HG02759 (cell line): ENCODE results near the gene CMIP.
"Not testable (repeated sequence)": the region's sequence is repeated elsewhere in the genome, so short reads cannot be mapped to it uniquely, and the experiment has no call there.

Source experiments
- ATAC-seq: cut with Tn5 transposase; IDR thresholded peaks from one replicate; pipeline ENCODE4 v1.9.1; 2021; ENCODE audit warnings: mild to moderate bottlenecking, moderate library complexity; ENCODE audit not compliant: unreplicated experiment

CMIP gene

DNA sequence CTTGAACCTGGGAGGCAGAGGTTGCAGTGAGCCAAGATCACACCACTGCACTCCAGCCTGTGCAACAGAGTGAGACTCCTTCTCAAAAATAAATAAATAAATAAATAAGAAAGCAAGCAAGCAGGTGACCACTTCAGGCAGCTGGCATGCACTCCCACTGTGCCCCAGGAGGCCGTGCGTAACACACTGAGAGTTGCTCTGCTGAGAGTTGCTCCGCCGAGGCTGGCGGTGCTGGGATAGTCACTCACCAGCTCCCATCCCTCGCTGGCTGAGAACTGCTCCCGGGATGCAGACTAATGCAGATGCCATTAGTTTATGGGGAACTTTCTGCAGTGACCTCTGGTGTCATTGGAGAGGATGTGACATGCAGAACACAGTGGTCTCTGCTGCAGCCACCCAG is 228.8 kb downstream of the CMIP start:
- no peak for ATAC-seq

DNA sequence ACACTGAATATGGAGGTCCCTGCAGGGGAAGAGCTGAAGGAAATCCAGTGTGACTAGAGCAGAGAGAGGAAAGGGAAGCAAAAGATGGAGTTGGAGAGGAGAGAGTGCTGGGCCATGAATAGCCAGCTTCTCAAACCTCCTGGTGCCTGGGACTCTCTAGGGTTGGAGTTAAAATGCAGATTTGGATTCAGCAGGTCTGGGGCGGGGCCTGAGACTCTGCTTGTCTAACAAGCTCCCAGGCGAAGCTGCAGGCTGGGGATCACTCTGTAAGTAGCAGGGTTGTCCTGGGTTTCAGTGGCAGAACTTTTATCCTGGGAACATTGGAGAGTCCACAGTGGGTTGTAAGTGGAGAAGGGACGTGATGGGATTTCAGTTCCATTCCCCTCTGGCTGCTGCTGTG is 231.1 kb downstream of the CMIP start:
- no peak for ATAC-seq

DNA sequence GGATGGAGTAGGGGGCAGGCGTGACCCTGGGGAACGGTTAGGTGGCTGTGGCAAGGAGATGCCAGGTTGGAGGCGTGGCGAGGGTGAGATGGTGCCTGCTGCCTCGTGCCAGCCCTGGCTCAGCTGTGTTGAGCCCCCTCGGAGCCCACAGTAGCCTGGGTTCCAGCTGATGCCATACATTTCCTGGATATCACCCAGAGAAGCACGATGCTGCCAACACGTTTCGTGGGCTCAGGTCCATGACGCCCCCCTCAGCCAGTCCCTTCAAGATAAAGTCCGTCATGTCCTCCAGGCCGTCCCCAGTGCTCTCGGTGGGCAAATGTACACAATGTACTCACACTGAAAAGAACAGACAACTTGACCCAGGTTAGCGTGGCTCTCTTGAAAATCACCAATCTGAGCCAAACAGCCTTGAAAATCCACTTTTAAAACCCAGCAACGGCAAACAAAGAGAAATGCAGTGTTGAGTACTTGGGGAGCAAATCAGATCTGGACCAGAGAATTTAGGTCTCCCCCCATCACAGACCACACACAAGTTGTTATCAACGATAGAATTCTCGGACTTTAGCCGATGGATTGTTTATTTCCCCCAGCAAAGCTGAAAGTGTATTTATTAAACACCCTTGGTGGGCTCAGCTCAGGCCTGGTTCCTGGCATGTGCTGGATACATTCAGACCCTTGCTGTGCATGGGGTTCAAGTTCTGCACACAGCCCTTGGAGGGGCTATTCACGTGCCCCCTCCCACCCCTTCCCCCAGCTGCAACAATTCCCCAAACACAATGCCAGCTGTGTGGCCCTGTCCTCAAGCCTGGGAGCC is 231.7 kb downstream of the CMIP start:
- ATAC-seq: no peak

DNA sequence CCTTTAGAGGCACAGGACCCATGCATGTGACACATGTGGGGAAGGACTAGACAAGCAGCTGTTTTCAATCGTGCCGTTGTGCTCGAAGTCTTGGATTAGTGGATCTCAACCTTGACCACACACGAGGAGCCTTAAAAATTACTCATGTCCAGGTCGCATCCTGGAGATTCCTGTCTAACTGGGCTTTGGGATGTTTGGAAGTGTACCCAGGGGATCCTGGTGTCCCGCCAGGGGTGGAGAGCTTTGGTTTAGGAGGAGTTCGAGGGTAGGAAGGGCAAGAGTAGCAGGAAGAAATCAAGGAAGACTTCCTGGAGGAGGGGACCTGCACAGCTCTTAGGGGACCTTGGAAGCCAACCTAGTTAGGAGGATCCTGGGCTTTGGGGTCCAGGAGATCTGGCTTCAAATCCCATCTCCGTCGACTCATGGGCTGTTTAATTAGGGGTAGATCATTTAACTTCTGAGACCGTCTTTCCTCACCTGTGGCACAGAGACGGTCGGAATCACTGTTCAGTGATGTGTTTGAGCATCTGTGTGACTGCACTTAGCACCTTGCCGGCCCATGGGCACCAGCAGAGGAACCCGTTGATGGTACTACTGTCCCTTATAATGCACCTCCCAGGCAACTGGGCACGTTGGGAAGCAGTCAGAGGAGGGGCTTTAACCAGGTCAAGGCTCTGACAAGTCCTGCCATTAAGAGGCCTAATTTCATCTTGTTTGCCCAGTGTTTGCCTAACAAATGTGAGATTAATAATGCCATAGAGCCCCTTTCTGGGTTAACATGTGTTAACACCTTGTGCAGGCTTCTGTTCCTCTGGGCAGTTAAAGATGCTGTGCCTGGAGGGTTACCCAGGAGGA is 232.5 kb downstream of the CMIP start:
- ATAC-seq: no peak

DNA sequence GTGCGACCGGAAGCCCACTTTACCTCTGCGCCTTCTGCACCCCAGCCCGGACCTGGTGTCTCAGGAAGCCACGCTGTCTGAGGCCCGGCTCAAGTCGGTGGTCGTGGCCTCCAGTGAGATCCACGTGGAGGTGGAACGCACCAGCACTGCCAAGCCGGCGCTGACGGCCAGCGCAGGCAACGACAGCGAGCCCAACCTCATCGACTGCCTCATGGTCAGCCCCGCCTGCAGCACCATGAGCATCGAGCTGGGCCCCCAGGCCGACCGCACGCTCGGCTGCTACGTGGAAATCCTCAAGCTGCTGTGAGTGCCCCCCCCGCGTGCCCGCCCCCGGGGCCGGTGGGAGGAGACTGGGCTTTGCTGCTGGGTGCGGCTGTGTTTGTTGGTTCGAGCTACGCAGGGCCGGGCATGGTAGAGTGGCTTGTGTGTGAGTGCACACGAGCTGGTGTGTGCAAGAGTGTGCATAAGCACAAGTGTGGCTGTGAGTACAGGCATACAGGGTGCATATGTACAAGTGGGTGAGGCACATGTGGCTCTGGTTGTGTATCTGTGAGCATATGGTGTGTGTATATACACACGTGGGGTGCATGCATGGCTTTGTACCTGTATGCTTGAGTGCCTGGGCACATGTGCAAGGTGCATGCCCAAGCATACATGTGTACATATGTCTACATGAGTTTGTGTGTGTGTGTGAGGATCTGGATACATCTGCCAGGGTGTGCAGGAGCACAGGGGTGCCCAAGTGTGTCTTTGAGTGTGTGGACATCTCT is 233.9 kb downstream of the CMIP start:
- no peak for ATAC-seq

DNA sequence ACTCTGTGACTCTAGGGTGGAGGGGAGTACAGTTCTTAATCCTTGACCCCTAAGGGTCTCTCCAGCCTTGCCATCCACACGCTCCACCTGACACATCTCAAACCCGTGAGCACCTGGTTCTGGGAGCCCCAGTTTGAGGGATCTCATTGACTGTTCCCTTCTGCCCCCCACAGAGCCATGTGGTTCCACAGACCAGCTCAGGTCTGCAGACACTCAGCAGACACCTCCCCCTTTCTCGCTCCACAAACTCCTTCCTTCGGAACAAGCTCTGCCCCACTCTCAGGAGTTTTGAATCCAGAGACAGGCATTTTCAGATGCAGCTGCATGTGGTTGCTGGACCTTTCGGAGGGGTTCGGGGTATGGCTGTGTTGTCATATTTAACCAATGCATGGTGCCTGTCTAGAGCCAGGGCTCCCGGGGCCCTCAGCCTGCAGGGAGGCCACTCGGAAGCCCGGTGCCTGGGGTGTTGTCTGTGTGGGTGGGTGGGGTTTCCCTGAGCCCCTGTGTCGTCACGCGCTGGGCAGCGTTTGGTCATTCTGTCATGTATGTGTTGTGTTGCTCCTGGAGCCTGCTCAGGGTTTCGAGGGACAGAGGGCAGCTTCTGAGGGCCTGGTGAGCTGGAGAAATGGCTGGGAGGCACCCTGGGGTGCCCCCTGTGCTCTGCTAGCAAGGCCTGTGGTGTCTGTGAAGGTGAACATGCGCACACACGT is 235.3 kb downstream of the CMIP start:
- no peak for ATAC-seq

DNA sequence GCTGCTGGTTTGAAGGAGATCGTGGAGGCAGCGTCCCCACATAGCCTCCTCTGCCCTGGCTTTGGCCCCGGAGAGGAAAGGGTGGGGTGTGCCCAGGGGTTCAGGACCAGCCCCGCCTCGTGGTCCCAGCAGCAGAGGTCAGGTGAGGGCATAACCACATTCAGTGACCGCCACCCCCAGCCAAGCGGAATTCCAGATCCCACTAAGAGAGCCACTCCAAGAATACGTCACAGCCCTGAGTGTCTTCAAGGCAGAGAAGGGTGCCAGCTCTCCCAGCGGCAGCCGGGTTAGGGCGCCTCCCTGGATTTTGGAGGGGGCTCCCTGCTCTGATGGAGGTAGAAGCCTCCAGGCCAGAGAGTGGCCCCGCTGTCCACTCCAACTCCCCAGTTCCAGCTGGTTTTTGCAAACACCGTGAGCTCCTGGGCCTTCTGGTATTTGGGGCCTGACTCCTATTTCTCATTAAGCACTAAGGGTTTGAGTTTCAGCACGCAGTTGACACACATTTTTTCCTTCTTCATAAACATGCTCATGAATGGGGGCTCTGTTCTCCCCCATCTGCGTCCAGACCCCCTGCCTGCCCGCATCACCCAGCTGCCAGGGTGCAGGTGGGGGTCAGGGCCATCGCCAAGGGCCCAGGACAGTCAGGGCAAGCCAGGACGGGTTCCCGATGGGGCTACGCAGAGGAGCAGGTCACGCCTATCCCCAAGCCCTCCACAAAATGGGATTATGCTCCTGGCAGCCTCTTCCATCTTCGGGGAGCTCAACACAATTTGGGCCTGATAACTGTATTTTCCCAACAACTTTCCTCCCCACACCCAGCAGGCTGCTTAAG is 236.1 kb downstream of the CMIP start:
- no peak for ATAC-seq

DNA sequence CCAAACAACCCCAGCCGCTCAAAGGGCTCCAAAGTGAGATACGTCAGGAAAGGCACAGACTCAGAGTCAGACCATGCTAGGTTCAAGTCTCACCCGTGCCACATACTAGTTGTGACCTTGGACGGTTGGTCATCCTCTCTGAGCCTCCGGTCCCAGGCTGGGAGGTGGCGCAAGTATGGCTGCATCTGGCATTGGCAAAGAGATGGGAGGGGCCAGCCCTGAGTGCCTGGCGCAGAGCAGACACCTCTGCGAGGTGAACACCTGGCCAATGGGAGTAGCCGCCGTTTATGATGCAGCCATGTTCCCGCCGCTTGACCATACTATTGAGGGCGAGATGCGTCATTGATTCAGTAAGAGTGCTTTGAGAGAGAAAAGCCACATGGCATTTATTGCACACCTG is 236.7 kb downstream of the CMIP start:
- no peak for ATAC-seq

DNA sequence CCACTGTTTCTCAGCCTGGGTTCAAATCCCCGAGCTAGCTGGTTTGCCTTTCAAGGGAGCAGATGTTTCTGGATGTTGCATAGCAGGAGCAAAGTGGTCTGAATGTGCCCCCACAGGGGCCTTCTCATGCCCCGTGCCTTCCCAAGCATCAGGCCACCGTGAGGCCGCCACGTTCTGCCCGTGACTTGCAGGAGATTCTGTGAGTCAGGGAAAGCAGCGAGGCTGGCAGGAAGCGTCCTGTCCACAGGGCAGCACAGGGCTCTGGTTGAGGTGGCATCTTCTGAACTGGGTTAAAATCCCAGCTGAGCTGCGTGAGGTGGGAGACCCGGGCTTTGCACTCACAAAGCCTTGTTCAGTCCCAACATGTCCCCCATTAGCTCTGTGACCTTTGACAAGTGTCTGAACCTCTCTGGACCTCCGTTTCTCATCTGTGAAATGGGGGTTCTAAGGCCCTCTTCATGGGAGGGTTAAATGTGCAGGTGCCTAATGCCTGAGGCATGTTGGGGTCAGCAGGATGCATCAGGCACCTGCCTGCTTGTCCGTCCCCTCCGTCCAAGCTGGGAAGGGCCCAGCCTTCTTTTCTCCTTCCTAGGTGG is 239.7 kb downstream of the CMIP start:
- no peak for ATAC-seq

DNA sequence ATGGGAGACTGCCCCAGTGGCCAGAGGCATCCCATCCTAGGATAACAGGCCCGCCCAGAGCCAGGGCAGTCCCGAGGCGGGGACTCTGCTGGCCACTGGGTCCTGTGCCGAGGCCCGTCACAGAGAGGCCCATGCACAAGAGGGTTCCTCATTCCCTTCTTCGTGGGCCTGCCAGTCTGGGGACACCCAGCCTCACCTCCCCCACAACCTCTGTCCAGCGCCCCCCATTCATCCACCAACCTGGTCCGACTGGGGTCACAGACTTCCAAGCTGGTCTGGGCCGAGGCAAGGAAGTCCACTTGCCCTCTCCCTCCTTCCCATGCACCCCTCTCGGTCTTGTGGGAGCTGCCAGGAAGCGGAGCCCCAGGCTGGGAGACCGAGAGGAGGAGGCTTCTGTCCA is 240.3 kb downstream of the CMIP start:
- ATAC-seq: no peak

DNA sequence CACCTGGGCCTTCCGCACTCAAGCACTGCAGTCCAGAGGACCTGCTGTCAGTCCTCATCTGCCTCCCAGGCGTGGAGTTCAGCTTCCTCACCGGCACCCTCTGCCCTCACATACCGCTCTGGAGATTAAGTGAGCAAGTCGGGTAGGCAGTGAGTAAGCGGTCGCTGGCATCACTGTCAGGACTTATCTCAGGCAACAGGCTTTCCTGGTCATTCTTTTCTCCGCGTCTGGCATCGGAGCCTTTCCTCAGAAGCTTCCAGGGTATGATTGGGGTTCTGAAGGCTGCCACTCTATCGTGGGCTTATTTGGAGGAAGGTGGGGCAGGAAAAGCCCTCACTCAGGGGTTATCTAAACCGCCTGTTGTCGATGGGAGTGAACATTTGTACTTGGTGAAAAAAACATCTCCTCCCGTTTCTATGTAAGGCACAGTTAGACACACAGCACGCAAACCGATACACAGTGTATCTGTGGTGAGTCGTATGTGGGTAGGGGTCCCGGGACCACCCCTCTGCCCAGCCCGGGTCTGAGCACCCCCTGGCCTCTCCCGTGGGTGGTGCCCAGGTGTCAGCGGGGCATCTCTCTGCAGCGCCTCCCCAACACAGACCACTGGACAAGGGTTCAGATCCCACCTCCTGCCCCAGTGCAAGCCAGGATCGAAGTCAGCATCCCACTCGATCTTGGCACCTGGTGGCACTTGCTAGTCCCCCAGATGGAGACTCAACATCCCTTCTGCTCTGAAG is 242.0 kb downstream of the CMIP start:
- ATAC-seq: no peak

DNA sequence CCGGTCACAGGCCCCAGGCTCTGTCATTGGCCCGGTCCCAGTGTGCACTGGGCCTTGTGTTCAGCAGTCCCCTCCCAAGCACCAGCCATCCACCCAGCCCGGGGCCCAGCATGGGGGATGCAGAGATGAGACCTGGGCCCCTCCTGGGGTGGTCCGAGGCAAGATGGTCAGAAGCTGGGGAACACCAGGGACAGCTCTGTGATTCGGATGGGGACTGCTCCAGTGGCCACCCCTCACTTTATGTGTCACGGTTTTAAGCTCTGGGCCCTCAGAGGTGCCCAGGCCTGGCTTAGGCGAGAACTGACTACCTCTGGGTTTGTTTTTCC is 242.5 kb downstream of the CMIP start:
- ATAC-seq: no peak

DNA sequence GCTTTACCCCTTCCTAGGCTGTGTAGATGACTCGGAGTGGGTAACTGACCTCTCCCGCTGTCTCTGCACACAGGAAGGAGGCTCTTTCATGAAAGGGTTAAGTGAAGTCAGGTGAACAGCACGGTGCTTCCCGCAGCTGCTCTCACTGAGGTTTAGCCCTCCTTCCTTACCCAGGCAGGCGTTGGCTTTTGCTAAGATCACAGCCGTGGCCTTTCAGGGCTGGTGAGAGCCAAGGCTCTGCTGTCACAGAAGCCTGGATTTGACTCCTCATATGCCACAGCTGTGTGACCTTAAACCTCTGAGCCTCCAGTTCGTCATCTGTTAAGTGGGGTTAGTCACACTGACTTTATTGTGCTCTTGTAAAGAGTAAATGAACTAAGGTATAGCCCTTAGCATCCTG is 243.6 kb downstream of the CMIP start:
- no peak for ATAC-seq

DNA sequence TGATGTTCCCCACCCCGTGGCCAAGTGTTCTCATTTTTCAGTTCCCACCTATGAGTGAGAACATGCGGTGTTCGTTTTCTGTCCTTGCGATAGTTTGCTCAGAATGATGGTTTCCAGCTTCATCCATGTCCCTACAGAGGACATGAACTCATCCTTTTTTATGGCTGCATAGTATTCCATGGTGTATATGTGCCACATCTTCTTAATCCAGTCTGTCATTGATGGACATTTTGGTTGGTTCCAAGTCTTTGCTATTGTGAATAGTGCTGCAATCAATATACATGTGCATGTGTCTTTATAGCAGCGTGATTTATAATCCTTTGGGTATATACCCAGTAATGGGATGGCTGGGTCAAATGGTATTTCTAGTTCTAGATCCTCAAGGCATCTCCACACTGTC is 244.2 kb downstream of the CMIP start:
- ATAC-seq: not testable (repeated sequence)

DNA sequence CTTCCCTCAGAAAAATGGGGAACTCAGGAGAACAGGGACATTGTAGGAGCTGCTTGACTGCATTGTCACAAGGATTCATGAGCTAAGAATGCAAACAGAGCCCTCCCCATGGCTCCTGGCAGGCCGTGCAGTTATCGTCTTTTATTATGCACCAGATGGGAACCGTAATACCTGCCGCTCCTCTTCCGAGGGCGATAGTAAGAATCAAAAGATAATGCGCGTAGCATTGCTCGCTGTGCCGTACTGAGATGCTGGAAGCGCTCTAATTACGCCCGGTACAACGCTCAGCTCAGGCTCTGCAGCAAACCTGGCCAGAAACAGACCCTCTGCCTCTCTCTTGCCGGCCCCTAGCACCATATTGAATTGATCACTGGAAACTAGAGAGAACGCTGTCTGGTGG is 247.4 kb downstream of the CMIP start:
- no peak for ATAC-seq

DNA sequence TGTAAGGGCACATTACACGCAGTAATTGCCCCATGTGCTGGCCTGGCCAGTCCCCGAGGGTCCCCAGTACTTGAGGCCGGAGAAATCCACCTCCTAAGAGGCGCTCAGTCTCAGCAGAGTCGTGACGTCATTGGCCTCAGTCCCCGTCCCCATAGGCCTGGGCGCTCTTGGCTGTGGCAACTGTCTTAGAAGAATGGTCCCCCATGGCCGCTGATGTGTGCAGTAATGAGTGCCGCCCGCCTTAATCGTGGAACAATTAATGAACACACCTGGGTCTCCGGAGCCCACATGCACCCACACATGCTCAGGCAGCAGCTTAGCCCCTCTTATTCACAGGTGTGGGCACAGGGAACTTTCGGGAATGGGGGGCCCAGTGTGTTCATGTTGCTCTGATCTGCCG is 248.0 kb downstream of the CMIP start:
- no peak for ATAC-seq

DNA sequence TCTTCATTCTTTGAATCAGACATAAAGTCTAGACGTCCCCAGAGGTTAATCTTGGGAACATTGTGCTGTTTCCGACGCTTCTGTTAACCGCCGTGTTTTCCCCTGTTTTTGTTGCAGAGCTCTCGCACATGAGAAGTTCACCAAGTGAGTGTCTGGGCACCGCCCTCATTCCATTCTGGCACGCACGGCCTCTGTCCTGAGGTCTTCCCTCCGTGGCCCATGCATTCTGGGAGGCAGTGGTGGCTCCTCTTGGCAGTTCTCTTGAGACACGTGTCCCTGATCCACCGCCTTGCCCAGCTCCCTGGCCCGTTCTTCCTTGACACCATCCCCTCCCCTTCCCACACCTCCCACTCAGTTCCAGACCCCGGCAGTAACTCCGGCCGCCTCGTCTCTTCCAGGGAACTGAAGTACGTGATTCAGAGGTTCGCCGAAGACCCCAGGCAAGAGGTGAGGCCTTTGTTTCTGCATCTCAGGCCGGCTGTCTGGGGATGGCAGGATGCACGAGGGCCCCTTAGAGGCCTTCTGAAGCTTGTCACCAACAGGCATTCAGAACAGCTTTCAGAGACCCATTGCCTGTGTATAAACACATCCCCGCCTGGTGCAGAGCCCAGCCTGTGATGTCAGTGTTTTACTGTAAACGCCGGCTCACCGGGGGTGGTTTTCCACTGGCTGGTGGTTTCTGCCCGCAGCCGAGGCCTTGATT is 248.6 kb downstream of the CMIP start:
- ATAC-seq: no peak

DNA sequence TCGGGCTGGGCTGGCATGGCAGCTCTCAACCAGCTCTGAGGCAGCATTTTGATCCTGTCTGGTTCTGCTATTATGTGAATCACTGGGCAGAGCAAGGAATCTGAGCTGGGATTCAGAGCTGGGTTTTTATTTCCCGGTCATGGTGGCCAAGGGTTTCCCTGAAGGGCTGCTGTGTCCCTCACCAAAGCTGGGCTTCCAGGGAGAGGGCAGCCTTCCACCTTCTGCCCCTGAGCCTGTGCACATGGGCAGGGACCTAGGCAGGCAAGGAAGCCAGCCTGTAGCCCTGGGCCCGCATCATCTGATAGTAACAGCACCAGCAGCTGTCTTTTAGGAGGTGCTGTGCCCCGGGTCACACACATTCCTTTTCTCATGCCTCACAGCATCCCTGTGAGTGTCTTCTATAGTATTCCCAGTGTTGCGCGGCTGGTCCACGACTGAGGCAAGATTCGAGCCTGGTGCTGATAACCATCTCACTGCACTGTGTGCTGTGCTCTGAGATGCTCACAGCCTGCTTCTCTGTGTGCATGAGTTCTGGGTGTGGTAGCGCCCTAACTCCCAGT is 249.2 kb downstream of the CMIP start:
- no peak for ATAC-seq
